Endothelial cell of umbilical vein (primary cell): Measurements from ENCODE around the gene EIF3B. TPM values are rescaled to one million over a fixed set of nuclear protein-coding genes. Genes with fewer than 3 reads are reported as not detected.

Experiments used
- BruUV-seq: library from RNA; stranded (reverse); fragments of 400-500 nt; replicated peaks from 2 replicates; lab custom pipeline; 2021; lab: Mats Ljungman, UMichigan
- CTCF ChIA-PET: fragments of 300-600, 350-600 bp; sonication (Branson Sonifier 250); formaldehyde crosslinking; loops from one replicate; lab custom pipeline; 2021; ENCODE audit warnings: antibody characterized with exemption, inconsistent platforms; lab: Charles Lee
- POLR2A ChIA-PET: fragments of 300-600, 350-600 bp; sonication (Branson Sonifier 250); formaldehyde crosslinking; loops from one replicate; lab custom pipeline; 2021; ENCODE audit warnings: antibody characterized with exemption, inconsistent platforms; lab: Charles Lee
- DNase-seq: peaks from one replicate; pipeline ENCODE4 v3.0.0-alpha.2; 2011; ENCODE audit warnings: low read depth, low spot score
- FAIRE-seq: peaks from 2 replicates; lab custom pipeline; 2011; peaks lifted over from hg19 to GRCh38; lab: Jason Lieb, UNC
- H2AFZ ChIP-seq: 2 replicates; pipeline ENCODE4 v1.6.0; 2012; ENCODE audit warnings: low read depth, low read length, control low read depth, inconsistent platforms
- H3K27ac ChIP-seq: 2 replicates; pipeline ENCODE4 v1.5.1; 2011; ENCODE audit warnings: low read depth, mild to moderate bottlenecking, control low read depth, low read length, moderate library complexity; ENCODE audit not compliant: insufficient read depth
- H3K27me3 ChIP-seq, 2 experiments: 2 replicates each; pipeline versions ENCODE4 v1.6.0 to v1.6.1; 2011; ENCODE audit warnings: low read length in 2 of 2, mixed read lengths in 1 of 2; ENCODE audit not compliant: control insufficient read depth in 2 of 2, insufficient read depth in 2 of 2
- H3K36me3 ChIP-seq, 2 experiments: 2 replicates in 1 of 2; 3 replicates in 1 of 2; pipeline ENCODE4 v1.5.1; 2011; ENCODE audit warnings: low read length in 2 of 2, mild to moderate bottlenecking in 1 of 2, moderate library complexity in 1 of 2; ENCODE audit not compliant: control insufficient read depth in 2 of 2, insufficient read depth in 2 of 2; ENCODE audit errors: extremely low read depth in 1 of 2
- H3K4me1 ChIP-seq: 3 replicates; pipeline ENCODE4 v1.5.1; 2011; ENCODE audit warnings: mild to moderate bottlenecking, low read length; ENCODE audit not compliant: control insufficient read depth, insufficient read depth; ENCODE audit errors: extremely low read depth
- H3K4me2 ChIP-seq: 2 replicates; pipeline ENCODE4 v1.6.1; 2011; ENCODE audit warnings: low read length, control low read depth, mixed read lengths; ENCODE audit not compliant: insufficient read depth
- H3K4me3 ChIP-seq, 3 experiments: fragments of 200-600 bp in 1 of 3; sonication (generic), shearing (Covaris generic) in 1 of 3; replicated peaks in 1 of 3; 2 replicates each; pipeline ENCODE4 v1.5.1; 2011 to 2016; ENCODE audit warnings: control low read depth in 3 of 3, low read length in 3 of 3, mild to moderate bottlenecking in 2 of 3, inconsistent platforms in 1 of 3, low read depth in 1 of 3, moderate library complexity in 1 of 3; ENCODE audit not compliant: insufficient read depth in 1 of 3
- H3K79me2 ChIP-seq: 2 replicates; pipeline ENCODE4 v1.6.0; 2012; ENCODE audit warnings: low read length, inconsistent platforms; ENCODE audit not compliant: control insufficient read depth, insufficient read depth
- H3K9ac ChIP-seq: replicated peaks from 2 replicates; pipeline ENCODE3; 2011; ENCODE audit warnings: low read length, control low read depth; ENCODE audit not compliant: insufficient read depth; ENCODE audit errors: extremely low read depth
- H3K9me1 ChIP-seq: replicated peaks from 3 replicates; pipeline ENCODE4 v1.6.0; 2011; ENCODE audit warnings: mild to moderate bottlenecking, low read length; ENCODE audit not compliant: control insufficient read depth, insufficient read depth; ENCODE audit errors: extremely low read depth
- H3K9me3 ChIP-seq: replicated peaks from 2 replicates; pipeline ENCODE4 v1.5.1; 2012; ENCODE audit warnings: low read length, inconsistent platforms; ENCODE audit not compliant: control insufficient read depth, insufficient read depth
- H4K20me1 ChIP-seq: replicated peaks from 2 replicates; pipeline ENCODE3; 2011; ENCODE audit warnings: mild to moderate bottlenecking, low read length; ENCODE audit not compliant: control insufficient read depth, insufficient read depth; ENCODE audit errors: extremely low read depth
- CTCF ChIP-seq, 2 donors: IDR thresholded peaks; 1 replicate in 1 of 2; 2 replicates in 1 of 2; pipeline ENCODE4 v1.5.1; 2011; ENCODE audit warnings: low read length in 2 of 2, mild to moderate bottlenecking in 2 of 2, moderate library complexity in 2 of 2, control low read depth in 1 of 2, inconsistent platforms in 1 of 2, low read depth in 1 of 2; ENCODE audit not compliant: insufficient read depth in 1 of 2; ENCODE audit errors: extremely low read depth in 1 of 2
- EZH2 ChIP-seq: IDR thresholded peaks from 2 replicates; pipeline ENCODE4 v1.6.1; 2012; ENCODE audit warnings: borderline replicate concordance, low read depth, mild to moderate bottlenecking, moderate library complexity, low read length, inconsistent platforms; ENCODE audit not compliant: severe bottlenecking
- FOS ChIP-seq: IDR thresholded peaks from 2 replicates; pipeline ENCODE4 v1.6.1; 2011; ENCODE audit warnings: mild to moderate bottlenecking, low read length, moderate library complexity, borderline replicate concordance; ENCODE audit not compliant: insufficient read depth
- GATA2 ChIP-seq: IDR thresholded peaks from 2 replicates; pipeline ENCODE4 v1.7.0; 2011; ENCODE audit warnings: low read depth, mild to moderate bottlenecking, moderate library complexity, mixed read lengths, low read length; ENCODE audit not compliant: insufficient read length, insufficient read depth
- JUN ChIP-seq: IDR thresholded peaks from 2 replicates; pipeline ENCODE4 v1.6.1; 2011; ENCODE audit warnings: borderline replicate concordance, low read depth; ENCODE audit not compliant: insufficient read length, insufficient read depth
- MYC ChIP-seq: IDR thresholded peaks from one replicate; pipeline ENCODE4 v1.6.1; 2011; ENCODE audit warnings: mild to moderate bottlenecking, low read depth, low read length
- POLR2AphosphoS5 ChIP-seq: IDR thresholded peaks from 2 replicates; pipeline ENCODE4 v1.6.1; 2012; ENCODE audit warnings: low read depth, mild to moderate bottlenecking, control low read depth, low read length, moderate library complexity; ENCODE audit not compliant: insufficient read depth
- dilution Hi-C: fragments of 300-500 bp; cut with MboI; formaldehyde crosslinking; loops from one replicate; pipeline ENCODE4 v1.15.0; 2019; ENCODE audit warnings: low sequenced_read_pairs; ENCODE audit not compliant: extremely low pct_ligation_motif_present
- intact Hi-C: fragments of 100-400 bp; cut with micrococcal nuclease; formaldehyde crosslinking; loops from one replicate; pipeline ENCODE4 v1.10.0; 2022
- polyA plus RNA-seq, 4 experiments: library from polyadenylated mRNA; depleted of rRNA in 3 of 4; stranded (reverse) in 3 of 4; unstranded in 1 of 4; fragments of >200 nt; gene quantifications; 2 replicates each; pipeline versions ENCODE4 v1.2.1 to v1.2.3, GENCODE V29; 2011 to 2012; ENCODE audit warnings: missing spikeins in 1 of 4
- total RNA-seq: library from RNA; stranded (reverse); gene quantifications from 2 replicates; pipeline ENCODE4 v1.2.3, GENCODE V29; 2021

The EIF3B gene
- total and polyA plus RNA-seq, 2 donors (not counting 3 experiments of a cell fraction or from before 2014, with no cell fraction given): 104 to 207 TPM

DNA sequence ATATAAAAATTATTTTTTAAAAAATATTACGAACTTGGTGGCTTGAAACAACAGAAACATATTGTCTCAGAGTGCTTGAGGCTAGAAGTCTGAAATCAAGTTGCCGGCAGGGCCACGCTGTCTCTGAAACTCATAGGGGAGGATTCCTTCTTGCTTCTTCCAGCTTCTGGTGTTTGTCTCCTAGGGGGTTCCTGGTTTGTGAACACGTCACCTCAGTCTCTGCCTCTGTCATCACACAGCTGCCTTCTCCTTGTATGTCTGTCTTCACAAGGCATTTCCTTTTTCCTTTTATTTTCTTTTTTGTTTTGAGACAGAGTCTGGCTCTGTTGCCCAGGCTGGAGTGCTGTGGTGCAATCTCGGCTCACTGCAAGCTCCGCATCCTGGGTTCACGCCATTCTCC is 27.7 kb upstream of the EIF3B start:
- BruUV-seq: no TSS peak
- dilution Hi-C loops: no loop called here
- no peak for FAIRE-seq
- H3K4me1 ChIP-seq: no peaks in the 10 kb centered on the region
- no peak overlapping the region for H3K9ac ChIP-seq
- intact Hi-C loops: no loop called here
- H3K9me3 ChIP-seq: no peaks in the 10 kb centered on the region
- H2AFZ ChIP-seq: no peak overlapping the region
- H3K27ac ChIP-seq: no peak overlapping the region
- H3K36me3 ChIP-seq: no peaks in the 10 kb centered on the region
- no peaks in the 10 kb centered on the region for H3K79me2 ChIP-seq
- H3K9me1 ChIP-seq: no peaks in the 10 kb centered on the region
- H3K27me3 ChIP-seq: no peaks in the 10 kb centered on the region
- ChIA-PET CTCF (interaction anchor here (0.8 kb wide), 1 partner anchor 21 kb away, joined by 3 read pairs; no protein-coding TSS in a partner anchor), POLR2A (no interaction called here)
- no peaks in the 10 kb centered on the region for H4K20me1 ChIP-seq
- H3K4me2 ChIP-seq: no peak overlapping the region
- TF ChIP-seq POLR2AphosphoS5 (no peak), GATA2 (no peak), EZH2 (no peak), FOS (no peak), MYC (no peak), CTCF (IDR thresholded peaks at IDR 0.05; ENCODE audit: extremely low read depth in 1 of 2, insufficient read depth in 1 of 2, low read depth in 1 of 2, low read length in 2 of 2) (no peak), JUN (no peak)
- no peak for DNase-seq
- H3K4me3 ChIP-seq: no peak overlapping the region
